ENCODE measurements around the gene SNRNP25.

The SNRNP25 gene

DNA sequence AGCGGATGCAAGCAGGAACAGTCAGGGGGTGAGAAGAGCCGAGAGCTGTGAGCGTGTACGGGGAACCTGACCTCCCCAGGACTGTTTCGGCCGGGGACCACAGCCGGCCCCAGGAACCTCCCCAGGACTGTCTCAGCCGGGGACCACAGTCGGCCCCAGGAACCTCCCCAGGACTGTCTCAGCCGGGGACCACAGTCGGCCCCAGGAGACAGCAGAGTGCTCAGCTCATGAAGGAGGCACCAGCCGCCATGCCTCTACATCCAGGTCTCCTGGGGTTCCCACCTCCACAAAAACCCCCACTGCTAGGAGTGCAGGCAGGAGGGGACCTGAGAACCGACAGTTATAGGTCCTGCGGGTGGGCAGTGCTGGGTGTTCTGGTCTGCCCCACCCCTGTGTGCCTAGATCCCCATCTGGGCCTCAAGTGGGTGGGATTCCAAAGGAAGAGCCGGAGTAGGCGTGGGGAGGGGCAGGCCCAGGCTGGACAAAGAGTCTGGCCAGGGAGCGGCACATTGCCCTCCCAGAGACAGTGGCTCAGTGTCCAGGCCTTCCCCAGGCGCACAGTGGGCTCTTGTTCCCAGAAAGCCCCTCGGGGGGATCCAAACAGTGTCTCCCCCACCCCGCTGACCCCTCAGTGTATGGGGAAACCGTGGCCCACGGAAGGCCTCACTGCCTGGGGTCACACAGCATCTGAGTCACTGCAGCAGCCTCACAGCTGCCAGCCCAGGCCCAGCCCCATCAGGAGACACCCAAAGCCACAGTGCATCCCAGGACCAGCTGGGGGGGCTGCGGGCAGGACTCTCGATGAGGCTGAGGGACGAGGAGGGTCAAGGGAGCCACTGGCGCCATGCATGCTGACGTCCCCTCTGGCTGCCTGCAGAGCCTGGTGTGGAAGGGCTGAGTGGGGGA, 14.5 kb downstream of the SNRNP25 start:
- Histone ChIP-seq H3K36me3 (ENCODE audit: low read length) (no peaks in the 10 kb centered on the region), H2AFZ (ENCODE audit: low read depth, low read length, severe bottlenecking) (no peak overlapping the region), H3K4me3 (ENCODE audit: insufficient read depth, low read length, poor library complexity, severe bottlenecking) (no peak overlapping the region), H3K79me2 (ENCODE audit: insufficient read depth, low read length) (no peaks in the 10 kb centered on the region), H3K27ac (ENCODE audit: low read depth, low read length) (no peak overlapping the region), H3K4me2 (ENCODE audit: low read depth, low read length, poor library complexity, severe bottlenecking) (no peak overlapping the region), H3K27me3 (ENCODE audit: low read length) (no peaks in the 10 kb centered on the region), H3K9me2 (replicated peaks; ENCODE audit: insufficient read depth, low read length) (no peaks in the 10 kb centered on the region), H3F3A (ENCODE audit: insufficient read depth) (no peaks in the 10 kb centered on the region), H3K9ac (ENCODE audit: low read length) (no peak overlapping the region), H3K9me3 (ENCODE audit: insufficient read depth, low read length) (no peaks in the 10 kb centered on the region), H4K20me1 (ENCODE audit: low read depth, low read length) (no peaks in the 10 kb centered on the region)
- TF ChIP-seq EZH2phosphoT487 (conservative IDR thresholded peaks at IDR 0.05; ENCODE audit: low read length) (no peak), CTCF (IDR thresholded peaks at IDR 0.05; ENCODE audit: insufficient read depth, low read length, poor library complexity, severe bottlenecking) (no peak)

GRCh38 chr16:69181-69580, 15.6 kb downstream of the SNRNP25 start:
- no peaks in the 10 kb centered on the region for H3K9me3 ChIP-seq (ENCODE audit: insufficient read depth, low read length)
- H3K36me3 ChIP-seq (ENCODE audit: low read length) = no peaks in the 10 kb centered on the region
- H4K20me1 ChIP-seq (ENCODE audit: low read depth, low read length) = no peaks in the 10 kb centered on the region
- H3K79me2 ChIP-seq (ENCODE audit: insufficient read depth, low read length) = no peaks in the 10 kb centered on the region
- no peaks in the 10 kb centered on the region for H3K27me3 ChIP-seq (ENCODE audit: low read length)
- no peak overlapping the region for H3K4me3 ChIP-seq (ENCODE audit: insufficient read depth, low read length, poor library complexity, severe bottlenecking)
- H3F3A ChIP-seq (ENCODE audit: insufficient read depth) = no peaks in the 10 kb centered on the region
- H2AFZ ChIP-seq (ENCODE audit: low read depth, low read length, severe bottlenecking) = no peak overlapping the region
- H3K27ac ChIP-seq (ENCODE audit: low read depth, low read length) = no peak overlapping the region
- no peak overlapping the region for H3K4me2 ChIP-seq (ENCODE audit: low read depth, low read length, poor library complexity, severe bottlenecking)
- H3K9ac ChIP-seq (ENCODE audit: low read length) = no peak overlapping the region
- H3K9me2 ChIP-seq (replicated peaks; ENCODE audit: insufficient read depth, low read length) = no peaks in the 10 kb centered on the region
- TF ChIP-seq CTCF (IDR thresholded peaks at IDR 0.05; ENCODE audit: insufficient read depth, low read length, poor library complexity, severe bottlenecking) (no peak), EZH2phosphoT487 (conservative IDR thresholded peaks at IDR 0.05; ENCODE audit: low read length) (no peak)

GRCh38 chr16:71210-71539, 17.5 kb downstream of the SNRNP25 start:
- H3K9me2 ChIP-seq (replicated peaks; ENCODE audit: insufficient read depth, low read length) = no peaks in the 10 kb centered on the region
- H4K20me1 ChIP-seq (ENCODE audit: low read depth, low read length) = no peaks in the 10 kb centered on the region
- no peak overlapping the region for H3K4me3 ChIP-seq (ENCODE audit: insufficient read depth, low read length, poor library complexity, severe bottlenecking)
- no peak overlapping the region for H3K27ac ChIP-seq (ENCODE audit: low read depth, low read length)
- TF ChIP-seq EZH2phosphoT487 (conservative IDR thresholded peaks at IDR 0.05; ENCODE audit: low read length) (no peak), CTCF (IDR thresholded peaks at IDR 0.05; ENCODE audit: insufficient read depth, low read length, poor library complexity, severe bottlenecking) (no peak)
- H2AFZ ChIP-seq (ENCODE audit: low read depth, low read length, severe bottlenecking) = no peak overlapping the region
- no peaks in the 10 kb centered on the region for H3K79me2 ChIP-seq (ENCODE audit: insufficient read depth, low read length)
- H3F3A ChIP-seq (ENCODE audit: insufficient read depth) = no peaks in the 10 kb centered on the region
- H3K9me3 ChIP-seq (ENCODE audit: insufficient read depth, low read length) = no peaks in the 10 kb centered on the region
- H3K27me3 ChIP-seq (ENCODE audit: low read length) = no peaks in the 10 kb centered on the region
- H3K4me2 ChIP-seq (ENCODE audit: low read depth, low read length, poor library complexity, severe bottlenecking) = no peak overlapping the region
- H3K9ac ChIP-seq (ENCODE audit: low read length) = no peak overlapping the region
- H3K36me3 ChIP-seq (ENCODE audit: low read length) = no peaks in the 10 kb centered on the region

Data from SU-DHL-6 (cell line).